ENCODE measurements around the gene CBX8. TPM values are rescaled to one million over a fixed set of nuclear protein-coding genes. Genes with fewer than 3 reads are reported as not detected.

CBX8 gene
- total RNA-seq (ENCODE audit: low replicate concordance) = 13.3 and 16.0 TPM in 2 replicates
- long read RNA-seq, partial matches to known transcripts = 0 of 4 reads
- long read RNA-seq, other reads (novel, unspliced or antisense) = 0 of 4 reads

GRCh38 chr17:79796763-79797491 lies at the start of gene CBX8:
Gene CBX8, minus strand, starts transcription at chr17:79797077. Its CDS starts 79 bp downstream, at chr17:79796998.
- H3K9me3 Mint-ChIP-seq = no peaks in the 10 kb centered on the region
- peak within 1 kb of the TSS; percentile 94 for H3K4me3 Mint-ChIP-seq
- H3K27ac Mint-ChIP-seq = peak within 1 kb of the TSS; percentile 90
- no peak for TF ChIP-seq CTCF (conservative IDR thresholded peaks at IDR 0.05)
- peaks cover 4% of the 10 kb centered on the region for H3K36me3 Mint-ChIP-seq
- DNase-seq (ENCODE audit: extremely low spot score, unreplicated experiment) = peak; percentile 100
- H3K27me3 Mint-ChIP-seq = peaks cover 54% of the 10 kb centered on the region
- H3K4me1 Mint-ChIP-seq (ENCODE audit: unreplicated experiment) = peaks cover 32% of the 10 kb centered on the region

GRCh38 chr17:79845601-79845949 lies 48.7 kb upstream of the CBX8 start:
- DNase-seq (ENCODE audit: extremely low spot score, unreplicated experiment) = no peak
- H3K27me3 Mint-ChIP-seq = peaks cover 37% of the 10 kb centered on the region
- H3K36me3 Mint-ChIP-seq = no peaks in the 10 kb centered on the region
- peaks cover 41% of the 10 kb centered on the region for H3K4me1 Mint-ChIP-seq (ENCODE audit: unreplicated experiment)
- H3K9me3 Mint-ChIP-seq = no peaks in the 10 kb centered on the region
- peak overlapping the region; percentile 87 for H3K27ac Mint-ChIP-seq
- H3K4me3 Mint-ChIP-seq = peak overlapping the region; percentile 83
- no peak for TF ChIP-seq CTCF (conservative IDR thresholded peaks at IDR 0.05)

GRCh38 chr17:79844869-79845600 lies 48.2 kb upstream of the CBX8 start:
- peaks cover 36% of the 10 kb centered on the region for H3K4me1 Mint-ChIP-seq (ENCODE audit: unreplicated experiment)
- peak overlapping the region; percentile 83 for H3K4me3 Mint-ChIP-seq
- H3K27me3 Mint-ChIP-seq = peaks cover 43% of the 10 kb centered on the region
- peak; percentile 88 for TF ChIP-seq CTCF (conservative IDR thresholded peaks at IDR 0.05)
- H3K36me3 Mint-ChIP-seq = no peaks in the 10 kb centered on the region
- no peaks in the 10 kb centered on the region for H3K9me3 Mint-ChIP-seq
- DNase-seq (ENCODE audit: extremely low spot score, unreplicated experiment) = no peak
- H3K27ac Mint-ChIP-seq = peak overlapping the region; percentile 87

GRCh38 chr17:79843816-79844800 lies 47.2 kb upstream of the CBX8 start:
- H3K27me3 Mint-ChIP-seq = peaks cover 45% of the 10 kb centered on the region
- DNase-seq (ENCODE audit: extremely low spot score, unreplicated experiment) = no peak
- H3K36me3 Mint-ChIP-seq = no peaks in the 10 kb centered on the region
- H3K27ac Mint-ChIP-seq = peak overlapping the region; percentile 85
- no peak for TF ChIP-seq CTCF (conservative IDR thresholded peaks at IDR 0.05)
- H3K4me3 Mint-ChIP-seq = peak overlapping the region; percentile 89
- no peaks in the 10 kb centered on the region for H3K9me3 Mint-ChIP-seq
- peaks cover 29% of the 10 kb centered on the region for H3K4me1 Mint-ChIP-seq (ENCODE audit: unreplicated experiment)

- Mint-ChIP-seq H3K27ac (peak overlapping the region; percentile 85), H3K27me3 (peaks cover 43% of the 10 kb centered on the region), H3K4me1 (ENCODE audit: unreplicated experiment) (peaks cover 23% of the 10 kb centered on the region), H3K36me3 (no peaks in the 10 kb centered on the region), H3K4me3 (peak overlapping the region; percentile 89), H3K9me3 (no peaks in the 10 kb centered on the region)
- no peak for DNase-seq (ENCODE audit: extremely low spot score, unreplicated experiment)
- TF ChIP-seq CTCF (conservative IDR thresholded peaks at IDR 0.05) = no peak
These were observed 46.6 kb upstream of the CBX8 start for GRCh38 chr17:79843474-79843815.
